T-cell (primary cell): ENCODE data around the gene BTBD1. TPM values are rescaled to one million over a fixed set of nuclear protein-coding genes. Genes with fewer than 3 reads are reported as not detected.

Experiments used
- ATAC-seq, 4 experiments: fragments of 200-7000 bp in 3 of 4; fragments of 150-1000 bp in 1 of 4; cut with Tn5 transposase; replicated peaks in 1 of 4; 1 replicate in 3 of 4; 2 replicates in 1 of 4; pipeline ENCODE4 v1.10.0; 2021; ENCODE audit warnings: moderate library complexity in 3 of 4, mild to moderate bottlenecking in 2 of 4, moderate number of reproducible peaks in 1 of 4
- CTCF ChIA-PET, 2 donors: fragments of 300-600 bp; sonication (Branson Sonifier 250); formaldehyde crosslinking; loops; one replicate each; lab custom pipeline; 2022; ENCODE audit warnings: antibody characterized with exemption in 2 of 2; lab: Charles Lee
- POLR2A ChIA-PET, 2 donors: fragments of 300-600 bp; sonication (Branson Sonifier 250); formaldehyde crosslinking; loops; one replicate each; lab custom pipeline; 2022; ENCODE audit warnings: antibody characterized with exemption in 2 of 2; lab: Charles Lee
- DNase-seq, 35 experiments: peaks; one replicate each; pipeline versions ENCODE4 v3.0.0 to v3.0.0-alpha.2; 2013 to 2023
- H3K27ac ChIP-seq: one replicate; pipeline ENCODE4 v1.5.1; 2013; ENCODE audit warnings: low read length
- H3K27me3 ChIP-seq, 2 experiments: replicated peaks in 1 of 2; 1 replicate in 1 of 2; 2 replicates in 1 of 2; pipeline versions ENCODE4 v1.6.1 to v1.7.0; 2013; ENCODE audit warnings: low read length in 1 of 2, mixed read lengths in 1 of 2; ENCODE audit not compliant: control insufficient read depth in 2 of 2, insufficient read depth in 2 of 2; ENCODE audit errors: extremely low read depth in 1 of 2
- H3K36me3 ChIP-seq, 2 donors: 1 replicate in 1 of 2; 2 replicates in 1 of 2; pipeline versions ENCODE4 v1.6.1 to v1.7.0; 2013; ENCODE audit warnings: low read length in 1 of 2; ENCODE audit not compliant: control insufficient read depth in 2 of 2, insufficient read depth in 1 of 2; ENCODE audit errors: extremely low read depth in 1 of 2
- H3K4me1 ChIP-seq, 2 experiments: 1 replicate in 1 of 2; 2 replicates in 1 of 2; pipeline versions ENCODE4 v1.6.1 to v1.7.0; 2013; ENCODE audit warnings: low read length in 2 of 2, mixed read lengths in 1 of 2; ENCODE audit not compliant: insufficient read depth in 2 of 2, control insufficient read depth in 1 of 2; ENCODE audit errors: extremely low read depth in 1 of 2
- H3K4me3 ChIP-seq, 2 donors: 1 replicate in 1 of 2; 2 replicates in 1 of 2; pipeline versions ENCODE4 v1.5.1 to v1.7.0; 2013; ENCODE audit warnings: mild to moderate bottlenecking in 2 of 2, low read length in 1 of 2, moderate library complexity in 1 of 2; ENCODE audit not compliant: control insufficient read depth in 1 of 2; ENCODE audit errors: extremely low read depth in 1 of 2
- H3K9me3 ChIP-seq: 2 replicates; pipeline ENCODE4 v1.7.0; 2013
- H3K27ac Mint-ChIP-seq, 2 donors: one replicate each; pipeline ENCODE4 v1.8.0; 2020 to 2021; ENCODE audit warnings: mild to moderate bottlenecking in 2 of 2, mixed read lengths in 2 of 2
- H3K27me3 Mint-ChIP-seq, 2 donors: one replicate each; pipeline ENCODE4 v1.8.0; 2021 to 2022; ENCODE audit warnings: mixed read lengths in 2 of 2
- H3K36me3 Mint-ChIP-seq: one replicate; pipeline ENCODE4 v1.8.0; 2021; ENCODE audit warnings: mixed read lengths
- H3K4me1 Mint-ChIP-seq, 3 donors: one replicate each; pipeline ENCODE4 v1.8.0; 2020 to 2022; ENCODE audit warnings: mixed read lengths in 3 of 3, mild to moderate bottlenecking in 1 of 3
- H3K4me3 Mint-ChIP-seq, 3 donors: one replicate each; pipeline ENCODE4 v1.8.0; 2020 to 2022; ENCODE audit warnings: mild to moderate bottlenecking in 3 of 3, mixed read lengths in 3 of 3, moderate library complexity in 3 of 3
- H3K9me3 Mint-ChIP-seq, 3 donors: one replicate each; pipeline ENCODE4 v1.8.0; 2020 to 2022; ENCODE audit warnings: mixed read lengths in 3 of 3
- WGBS: methylation state at CpG from one replicate; pipeline ENCODE4 v1.1.5; 2013; ENCODE audit warnings: missing lambda C conversion rate; ENCODE audit not compliant: insufficient coverage; 5-methylcytosine and 5-hydroxymethylcytosine counted together
- total RNA-seq, 35 experiments: library from RNA in 6 of 35; stranded (reverse) in 6 of 35; fragments of 120-200 nt in 1 of 35; gene quantifications; one replicate each; pipeline versions ENCODE4 v1.2.1 to v1.2.4 and lab custom pipeline; 2013 to 2026

Gene BTBD1
- total RNA-seq, 5 donors from 2014 or later (not counting 1 experiment from before 2014, with no cell fraction given): 34.8 to 38.4 (median 36.2) TPM

- peaks cover 58% of the 10 kb centered on the region in 2 donors for H3K27me3 Mint-ChIP-seq
- H3K36me3 Mint-ChIP-seq: no peaks in the 10 kb centered on the region
- DNase-seq (no peak), ATAC-seq (peak in 1 of 4 experiments; percentile 39)
- Histone ChIP-seq H3K27me3 (peaks cover 0 to 58% of the 10 kb centered on the region in 2 experiments), H3K4me1 (peaks cover 0 to 14% of the 10 kb centered on the region in 2 experiments), H3K4me3 (peak overlapping the region; percentile 18 to 66), H3K9me3 (no peaks in the 10 kb centered on the region), H3K36me3 (no peaks in the 10 kb centered on the region), H3K27ac (no peak overlapping the region)
- ChIA-PET CTCF (no interaction called here), POLR2A (no interaction called here)
- 4% methylated on average over 26 of the region's 30 CpGs for WGBS
- H3K4me1 Mint-ChIP-seq: peaks cover 14 to 24% (median 20%) of the 10 kb centered on the region in 3 donors
- H3K4me3 Mint-ChIP-seq: peak overlapping the region; percentile 63 to 81 (median 80)
- H3K27ac Mint-ChIP-seq: peak overlapping the region in 1 of 2 donors; percentile 30
- no peaks in the 10 kb centered on the region for H3K9me3 Mint-ChIP-seq
Observed at GRCh38 chr15:83107841-83108181, 40.8 kb upstream of the BTBD1 start.

DNA sequence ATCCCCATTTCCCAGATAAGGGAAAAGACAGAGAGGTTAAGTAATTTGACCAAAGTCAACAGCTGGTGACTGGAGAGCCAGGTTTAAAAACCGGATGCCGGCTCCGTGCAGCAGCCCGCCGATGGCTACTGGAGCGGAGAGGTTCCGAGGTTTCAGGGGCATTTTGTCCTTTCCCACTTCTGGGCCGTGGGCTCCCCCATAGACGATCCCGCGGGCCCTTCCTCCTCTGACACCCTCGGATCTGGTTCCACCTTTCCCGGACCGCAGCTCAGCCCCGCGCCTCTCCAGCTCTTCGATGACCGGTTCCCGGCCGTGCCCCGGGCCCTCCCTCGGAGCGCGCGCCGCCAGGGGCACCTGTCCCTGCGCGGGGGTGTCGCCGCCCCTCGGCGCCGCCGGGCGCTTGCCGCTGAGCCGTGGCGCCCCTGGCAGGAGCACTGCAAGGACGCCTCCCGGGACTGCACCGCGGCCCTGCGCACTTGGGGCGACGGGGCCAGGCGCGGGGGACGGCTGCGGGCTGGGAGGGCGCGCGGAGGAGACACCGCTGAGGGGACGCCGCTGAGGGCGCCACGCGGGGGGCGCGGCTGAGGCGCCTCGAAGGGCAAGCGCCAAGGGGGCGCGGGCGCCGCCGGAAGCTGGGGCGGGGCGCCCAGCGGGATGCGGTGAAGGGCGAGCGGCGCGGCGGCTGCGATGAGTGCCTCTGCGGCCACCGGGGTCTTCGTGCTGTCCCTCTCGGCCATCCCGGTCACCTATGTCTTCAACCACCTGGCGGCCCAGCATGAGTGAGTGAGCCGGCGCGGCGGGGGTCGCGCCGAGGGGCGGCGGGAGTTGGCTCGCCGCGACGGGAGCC lies 40.2 kb upstream of the BTBD1 start, which contains the start of gene TM6SF1:
TSS of gene TM6SF1 (plus strand) at position 652 of the 847 bp plus-strand sequence. CDS start at position 688, 36 bp downstream.
- no peaks in the 10 kb centered on the region for H3K36me3 Mint-ChIP-seq
- peak in 8 of 35 experiments; percentile 1 to 17 (median 7) for DNase-seq
- H3K9me3 ChIP-seq: no peaks in the 10 kb centered on the region
- peaks cover 57 to 58% of the 10 kb centered on the region in 2 donors for H3K27me3 Mint-ChIP-seq
- peaks cover 14 to 24% (median 20%) of the 10 kb centered on the region in 3 donors for H3K4me1 Mint-ChIP-seq
- peaks cover 0 to 14% of the 10 kb centered on the region in 2 experiments for H3K4me1 ChIP-seq
- H3K36me3 ChIP-seq: no peaks in the 10 kb centered on the region
- H3K27ac ChIP-seq: no peak within 1 kb of the TSS
- ATAC-seq: peak; percentile 42 to 69 (median 62)
- peak within 1 kb of the TSS in 1 of 2 donors; percentile 30 for H3K27ac Mint-ChIP-seq
- peak within 1 kb of the TSS; percentile 18 to 66 for H3K4me3 ChIP-seq
- H3K9me3 Mint-ChIP-seq: no peaks in the 10 kb centered on the region
- WGBS: 2% methylated on average over 97 of the region's 97 CpGs
- H3K27me3 ChIP-seq: peaks cover 0 to 58% of the 10 kb centered on the region in 2 experiments
- ChIA-PET CTCF (no interaction called here), POLR2A (no interaction called here)
- H3K4me3 Mint-ChIP-seq: peak within 1 kb of the TSS; percentile 66 to 81 (median 80)

GRCh38 chr15:83105440-83105839 lies 38.4 kb upstream of the BTBD1 start:
- Mint-ChIP-seq H3K9me3 (no peaks in the 10 kb centered on the region), H3K27ac (no peak overlapping the region), H3K36me3 (no peaks in the 10 kb centered on the region), H3K4me1 (peaks cover 14 to 24% (median 20%) of the 10 kb centered on the region in 3 donors), H3K27me3 (peaks cover 48 to 58% of the 10 kb centered on the region in 2 donors), H3K4me3 (peak overlapping the region in 2 of 3 donors; percentile 1 to 50)
- CTCF ChIA-PET: no interaction called here
- no peak overlapping the region for H3K4me3 ChIP-seq
- no peak for DNase-seq
- POLR2A ChIA-PET: no interaction called here
- no peak for ATAC-seq
- no peaks in the 10 kb centered on the region for H3K9me3 ChIP-seq
- H3K4me1 ChIP-seq: peaks cover 0 to 14% of the 10 kb centered on the region in 2 experiments
- H3K27ac ChIP-seq: no peak overlapping the region
- WGBS: 57% methylated on average over 1 of the region's 1 CpG
- no peaks in the 10 kb centered on the region for H3K36me3 ChIP-seq
- peaks cover 0 to 53% of the 10 kb centered on the region in 2 experiments for H3K27me3 ChIP-seq

DNA sequence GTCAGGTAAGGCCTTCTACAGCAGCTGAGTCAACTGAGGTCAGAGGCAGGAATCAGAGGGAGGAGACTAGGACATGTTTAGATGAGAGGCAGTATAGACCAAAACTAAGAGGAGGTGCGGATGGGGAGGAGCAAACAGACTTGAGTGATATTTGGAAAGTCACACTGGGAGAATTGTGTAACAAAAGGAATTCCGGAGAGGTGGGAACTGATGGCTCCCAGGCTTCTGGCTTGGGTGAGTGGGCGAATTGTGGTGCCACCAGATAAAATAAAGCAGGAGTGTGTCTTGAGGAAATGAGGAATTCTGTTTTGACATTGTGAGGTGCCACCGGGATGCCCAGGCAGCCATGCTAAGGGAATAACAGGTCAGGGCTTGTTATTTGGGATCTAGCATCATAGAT lies 37.1 kb upstream of the BTBD1 start:
- H3K27me3 ChIP-seq: peaks cover 0 to 40% of the 10 kb centered on the region in 2 experiments
- DNase-seq (no peak), ATAC-seq (no peak)
- Mint-ChIP-seq H3K9me3 (no peaks in the 10 kb centered on the region), H3K4me1 (peaks cover 14 to 21% (median 18%) of the 10 kb centered on the region in 3 donors), H3K27ac (peak overlapping the region in 1 of 2 donors; percentile 2), H3K36me3 (no peaks in the 10 kb centered on the region), H3K4me3 (no peak overlapping the region), H3K27me3 (peaks cover 47 to 50% of the 10 kb centered on the region in 2 donors)
- CTCF ChIA-PET: no interaction called here
- no peak overlapping the region for H3K27ac ChIP-seq
- POLR2A ChIA-PET: no interaction called here
- H3K4me1 ChIP-seq: peaks cover 0 to 14% of the 10 kb centered on the region in 2 experiments
- no peak overlapping the region for H3K4me3 ChIP-seq
- H3K9me3 ChIP-seq: no peaks in the 10 kb centered on the region
- WGBS: 94% methylated on average over 4 of the region's 4 CpGs
- no peaks in the 10 kb centered on the region for H3K36me3 ChIP-seq

DNA sequence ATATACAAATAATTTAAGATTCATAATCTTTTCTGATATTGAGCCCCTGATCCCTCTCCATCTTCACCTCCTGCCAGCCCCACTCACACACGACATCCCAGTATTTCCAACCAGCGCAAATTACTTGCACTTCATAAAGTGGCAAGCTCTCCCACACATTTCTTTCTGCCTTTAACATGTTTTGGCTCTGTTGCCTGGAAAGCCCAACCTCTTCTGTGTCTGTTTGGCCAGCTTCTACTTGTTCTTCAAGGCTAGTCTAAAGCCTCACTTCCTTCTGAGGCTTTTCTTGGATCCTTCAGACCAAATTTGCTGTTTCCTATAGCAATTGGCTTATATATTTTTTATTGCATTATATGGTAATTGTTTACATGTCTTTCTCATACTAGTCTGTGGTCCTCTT lies 35.3 kb upstream of the BTBD1 start:
- Mint-ChIP-seq H3K4me3 (no peak overlapping the region), H3K27ac (no peak overlapping the region), H3K4me1 (peaks cover 5 to 9% (median 5%) of the 10 kb centered on the region in 3 donors), H3K9me3 (peaks cover 4 to 6% (median 5%) of the 10 kb centered on the region in 3 donors), H3K36me3 (peaks cover 4% of the 10 kb centered on the region), H3K27me3 (peaks cover 35 to 38% of the 10 kb centered on the region in 2 donors)
- Histone ChIP-seq H3K9me3 (no peaks in the 10 kb centered on the region), H3K4me3 (no peak overlapping the region), H3K4me1 (peaks cover 0 to 3% of the 10 kb centered on the region in 2 experiments), H3K36me3 (no peaks in the 10 kb centered on the region), H3K27me3 (peaks cover 0 to 27% of the 10 kb centered on the region in 2 experiments), H3K27ac (no peak overlapping the region)
- WGBS: 88% methylated on average over 2 of the region's 2 CpGs
- DNase-seq: no peak
- ATAC-seq: no peak
- ChIA-PET CTCF (no interaction called here), POLR2A (no interaction called here)

GRCh38 chr15:83100097-83100646 lies 33.1 kb upstream of the BTBD1 start:
- DNase-seq (no peak), ATAC-seq (no peak)
- peaks cover 0 to 12% of the 10 kb centered on the region in 2 experiments for H3K27me3 ChIP-seq
- no peaks in the 10 kb centered on the region for H3K36me3 ChIP-seq
- Mint-ChIP-seq H3K4me1 (no peaks in the 10 kb centered on the region), H3K36me3 (peaks cover 4% of the 10 kb centered on the region), H3K9me3 (peaks cover 4 to 6% (median 5%) of the 10 kb centered on the region in 3 donors), H3K27me3 (peaks cover 30 to 34% of the 10 kb centered on the region in 2 donors), H3K4me3 (no peak overlapping the region), H3K27ac (no peak overlapping the region)
- H3K4me1 ChIP-seq: no peaks in the 10 kb centered on the region
- no CpG with 5 or more reads among the region's 2 CpGs for WGBS
- H3K27ac ChIP-seq: no peak overlapping the region
- CTCF ChIA-PET: no interaction called here
- POLR2A ChIA-PET: no interaction called here
- no peaks in the 10 kb centered on the region for H3K9me3 ChIP-seq
- no peak overlapping the region for H3K4me3 ChIP-seq
